HEK293 (cell line): ENCODE data around the gene PLEKHG2.

Source experiments
- HOXC10 ChIP-seq: sonication (generic); formaldehyde crosslinking; IDR thresholded peaks from 2 replicates; pipeline ENCODE4 v1.8.1; 2023; ENCODE audit warnings: mild to moderate bottlenecking, missing genetic modification reagents
- KLF7 ChIP-seq: fragments of 450-650 bp; formaldehyde crosslinking; IDR thresholded peaks from 2 replicates; pipeline ENCODE4 v1.5.1; 2016; ENCODE audit warnings: missing biosample characterization, missing genetic modification characterization, borderline replicate concordance
- MEIS1 ChIP-seq: sonication (generic); formaldehyde crosslinking; IDR thresholded peaks from 2 replicates; pipeline ENCODE4 v1.8.1; 2022; ENCODE audit warnings: missing genetic modification reagents, mild to moderate bottlenecking, borderline replicate concordance
- PRDM10 ChIP-seq: fragments of 450-650 bp; formaldehyde crosslinking; IDR thresholded peaks from 2 replicates; pipeline ENCODE4 v1.5.1; 2016; ENCODE audit warnings: missing biosample characterization, missing genetic modification characterization
- SALL2 ChIP-seq: fragments of 450-650 bp; formaldehyde crosslinking; IDR thresholded peaks from 2 replicates; pipeline ENCODE4 v1.5.0; 2017; ENCODE audit warnings: missing biosample characterization, mild to moderate bottlenecking, missing genetic modification characterization, borderline replicate concordance
- ZBTB17 ChIP-seq: fragments of 450-650 bp; formaldehyde crosslinking; IDR thresholded peaks from 2 replicates; pipeline ENCODE4 v1.5.1; 2016; ENCODE audit warnings: missing biosample characterization, missing genetic modification characterization
- ZBTB20 ChIP-seq: fragments of 450-650 bp; formaldehyde crosslinking; IDR thresholded peaks from 2 replicates; pipeline ENCODE4 v1.5.1; 2016; ENCODE audit warnings: missing biosample characterization, missing genetic modification characterization
- ZBTB49 ChIP-seq: fragments of 450-650 bp; formaldehyde crosslinking; IDR thresholded peaks from 2 replicates; pipeline ENCODE4 v1.5.1; 2016; ENCODE audit warnings: missing biosample characterization, missing genetic modification characterization, low read depth
- ZNF132 ChIP-seq: fragments of 450-650 bp; formaldehyde crosslinking; IDR thresholded peaks from 2 replicates; pipeline ENCODE4 v1.5.1; 2017; ENCODE audit warnings: missing biosample characterization, missing genetic modification characterization, borderline replicate concordance
- ZNF148 ChIP-seq: fragments of 450-650 bp; formaldehyde crosslinking; IDR thresholded peaks from 2 replicates; pipeline ENCODE4 v1.5.0; 2017; ENCODE audit warnings: missing biosample characterization, missing genetic modification characterization, borderline replicate concordance
- ZNF16 ChIP-seq: fragments of 450-650 bp; formaldehyde crosslinking; IDR thresholded peaks from 2 replicates; pipeline ENCODE4 v1.5.1; 2016; ENCODE audit warnings: low read depth, missing biosample characterization, missing genetic modification characterization
- ZNF221 ChIP-seq: fragments of 450-650 bp; formaldehyde crosslinking; IDR thresholded peaks from 2 replicates; pipeline ENCODE4 v1.5.1; 2017; ENCODE audit warnings: missing biosample characterization, missing genetic modification characterization, borderline replicate concordance
- ZNF280C ChIP-seq: fragments of 450-650 bp; formaldehyde crosslinking; IDR thresholded peaks from 2 replicates; pipeline ENCODE4 v1.5.1; 2016; ENCODE audit warnings: missing biosample characterization, missing genetic modification characterization
- ZNF366 ChIP-seq: fragments of 450-650 bp; formaldehyde crosslinking; conservative IDR thresholded peaks from 2 replicates; pipeline ENCODE4 v1.5.1; 2016; ENCODE audit warnings: missing biosample characterization, missing genetic modification characterization
- ZNF426 ChIP-seq: fragments of 450-650 bp; formaldehyde crosslinking; IDR thresholded peaks from 2 replicates; pipeline ENCODE4 v1.5.1; 2017; ENCODE audit warnings: missing biosample characterization, missing genetic modification characterization, mild to moderate bottlenecking, inconsistent platforms, moderate library complexity
- ZNF433 ChIP-seq: fragments of 450-650 bp; formaldehyde crosslinking; IDR thresholded peaks from 2 replicates; pipeline ENCODE4 v1.5.1; 2016; ENCODE audit warnings: missing biosample characterization, missing genetic modification characterization, low read depth
- ZNF501 ChIP-seq: fragments of 450-650 bp; formaldehyde crosslinking; IDR thresholded peaks from 2 replicates; pipeline ENCODE4 v1.5.1; 2016; ENCODE audit warnings: missing biosample characterization, missing genetic modification characterization
- ZNF514 ChIP-seq: fragments of 450-650 bp; formaldehyde crosslinking; IDR thresholded peaks from 2 replicates; pipeline ENCODE4 v1.5.1; 2016; ENCODE audit warnings: missing biosample characterization, missing genetic modification characterization
- ZNF529 ChIP-seq: fragments of 450-650 bp; formaldehyde crosslinking; IDR thresholded peaks from 2 replicates; pipeline ENCODE4 v1.5.1; 2017; ENCODE audit warnings: missing genetic modification characterization, missing biosample characterization; ENCODE audit not compliant: insufficient replicate concordance
- ZNF558 ChIP-seq: fragments of 450-650 bp; formaldehyde crosslinking; IDR thresholded peaks from 2 replicates; pipeline ENCODE4 v1.5.1; 2016; ENCODE audit warnings: missing biosample characterization, missing genetic modification characterization
- ZNF571 ChIP-seq: fragments of 450-650 bp; formaldehyde crosslinking; IDR thresholded peaks from 2 replicates; pipeline ENCODE4 v1.5.0; 2017; ENCODE audit warnings: missing biosample characterization, missing genetic modification characterization
- ZNF585B ChIP-seq: fragments of 450-650 bp; formaldehyde crosslinking; IDR thresholded peaks from 2 replicates; pipeline ENCODE4 v1.5.1; 2016; ENCODE audit warnings: missing biosample characterization, missing genetic modification characterization
- ZNF600 ChIP-seq: fragments of 450-650 bp; formaldehyde crosslinking; IDR thresholded peaks from 2 replicates; pipeline ENCODE4 v1.5.1; 2016; ENCODE audit warnings: missing biosample characterization, missing genetic modification characterization
- ZNF623 ChIP-seq: fragments of 450-650 bp; formaldehyde crosslinking; IDR thresholded peaks from 2 replicates; pipeline ENCODE4 v1.5.1; 2016; ENCODE audit warnings: missing biosample characterization, missing genetic modification characterization
- ZNF639 ChIP-seq: fragments of 450-650 bp; formaldehyde crosslinking; IDR thresholded peaks from 2 replicates; pipeline ENCODE4 v1.5.1; 2016; ENCODE audit warnings: missing biosample characterization, missing genetic modification characterization
- ZNF792 ChIP-seq: fragments of 450-650 bp; formaldehyde crosslinking; IDR thresholded peaks from 2 replicates; pipeline ENCODE4 v1.5.1; 2016; ENCODE audit warnings: missing biosample characterization, missing genetic modification characterization

Gene PLEKHG2

GRCh38 chr19:39430675-39431593 lies 18.5 kb downstream of the PLEKHG2 start (continued):
- 0 out of 2 replicates have a peak, but pooled peaks have one; percentile 14 for TF ChIP-seq ZNF623 (tag by site-specific recombination)
- TF ChIP-seq ZNF132: no peak
- TF ChIP-seq ZBTB17 (tag by site-specific recombination): peak; percentile 91
- peak; percentile 63; the same call in 1 of the 2 replicates for TF ChIP-seq ZNF558 (tag by site-specific recombination)
- no peak for TF ChIP-seq ZNF529 (tag by site-specific recombination)
- no peak for TF ChIP-seq ZNF221 (tag by site-specific recombination)
- peak; percentile 76 for TF ChIP-seq ZNF366 (tag by site-specific recombination)
- TF ChIP-seq HOXC10 (CRISPR knock-in tag): no peak
- TF ChIP-seq ZNF792 (tag by site-specific recombination): no peak
- TF ChIP-seq KLF7 (tag by site-specific recombination): no peak
- TF ChIP-seq ZBTB20: peak; percentile 42; the same call in 1 of the 2 replicates
- no peak for TF ChIP-seq ZNF426 (tag by site-specific recombination)
- no peak for TF ChIP-seq ZNF148 (tag by site-specific recombination)
- TF ChIP-seq ZNF16 (tag by site-specific recombination): no peak; the same call in 1 of the 2 replicates
- TF ChIP-seq ZNF514 (tag by site-specific recombination): no peak
- TF ChIP-seq MEIS1 (CRISPR knock-in tag): no peak
- TF ChIP-seq ZBTB49: no peak
- TF ChIP-seq ZNF600 (tag by site-specific recombination): peak; percentile 100
- TF ChIP-seq SALL2: no peak
- TF ChIP-seq ZNF639: peak; percentile 82
- peak; percentile 72; the same call in 1 of the 2 replicates for TF ChIP-seq ZNF501
- TF ChIP-seq PRDM10 (tag by site-specific recombination): no peak; the same call in none of the 2 replicates
- no peak for TF ChIP-seq ZNF571 (tag by site-specific recombination)
- no peak for TF ChIP-seq ZNF280C (tag by site-specific recombination)
- no peak for TF ChIP-seq ZNF433 (tag by site-specific recombination)
- no peak for TF ChIP-seq ZNF585B (tag by site-specific recombination)
